Spleen (tissue), 7 donors: ENCODE measurements around the gene TTC38.

Source experiments
- CTCF ChIP-seq, 11 experiments: fragments of 200-600 bp in 7 of 11; fragments of 450-650 bp in 4 of 11; sonication (generic) in 4 of 11; IDR thresholded peaks in 8 of 11; conservative IDR thresholded peaks in 3 of 11; 1 replicate in 7 of 11; 2 replicates in 4 of 11; pipeline versions ENCODE4 v1.4.0 to v1.8.0; 2016 to 2021; ENCODE audit warnings: antibody characterized with exemption in 11 of 11, inconsistent platforms in 4 of 11, mild to moderate bottlenecking in 1 of 11
- POLR2A ChIP-seq, 3 donors: fragments of 450-650 bp; IDR thresholded peaks; one replicate each; pipeline ENCODE4 v1.5.1; 2017; ENCODE audit warnings: antibody characterized with exemption in 3 of 3, mild to moderate bottlenecking in 1 of 3
- POLR2AphosphoS5 ChIP-seq, 3 donors: sonication (generic); formaldehyde crosslinking; IDR thresholded peaks; one replicate each; pipeline ENCODE4 v1.5.1; 2017; ENCODE audit warnings: antibody characterized with exemption in 3 of 3
- donor health status: DM: no; HTN: no; CAD: no; lungs with moderate emphysema.
- donor health status: DM: no; HTN: no; CAD: no.
- donor health status: DM: no; HTN: no; CAD: no.

- TF ChIP-seq CTCF (IDR thresholded peaks at IDR 0.05 in 8 of 11, conservative IDR thresholded peaks at IDR 0.05 in 3 of 11) (no peak), POLR2AphosphoS5 (IDR thresholded peaks at IDR 0.05) (peak in 2 of 3 donors; percentile 35 to 47), POLR2A (IDR thresholded peaks at IDR 0.05) (no peak)
Measured at GRCh38 chr22:46245511-46245910, 22.3 kb upstream of the TTC38 start.
